Stimulated activated CD8-positive, alpha-beta memory T cell treated with anti-CD3 and anti-CD28 coated beads, Interleukin-4, amount 100 ng/mL, for 24 hours (primary cell): ENCODE data around the gene PDLIM5.
"Not testable (repeated sequence)": the region's sequence is repeated elsewhere in the genome, so short reads cannot be mapped to it uniquely, and the experiment has no call there.

Experiments used
- DNase-seq: peaks from one replicate; pipeline ENCODE4 v3.0.0-alpha.2; 2020; ENCODE audit warnings: low read depth

PDLIM5 gene

DNA sequence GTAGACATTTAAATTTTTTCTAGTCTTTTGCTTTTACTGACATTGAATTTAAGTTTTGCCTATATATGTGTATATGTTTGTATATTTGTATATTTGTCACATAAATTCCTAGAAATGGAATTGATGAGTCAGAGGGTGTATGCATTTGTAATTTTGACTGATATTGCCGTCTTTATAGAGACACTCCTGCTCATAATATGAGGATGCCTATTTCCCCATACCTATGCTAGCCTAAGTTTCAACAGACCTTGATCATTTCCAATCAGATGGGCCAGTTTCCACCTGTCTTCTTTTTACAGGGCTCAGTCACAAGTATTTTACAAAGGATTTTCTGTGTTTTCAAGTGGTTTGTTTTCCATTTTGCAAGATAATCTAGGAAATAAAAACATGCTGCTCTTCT is 10.8 kb downstream of the PDLIM5 start:
- DNase-seq = no peak

- no peak for DNase-seq
These were observed 12.0 kb downstream of the PDLIM5 start for GRCh38 chr4:94463771-94464170.

DNA sequence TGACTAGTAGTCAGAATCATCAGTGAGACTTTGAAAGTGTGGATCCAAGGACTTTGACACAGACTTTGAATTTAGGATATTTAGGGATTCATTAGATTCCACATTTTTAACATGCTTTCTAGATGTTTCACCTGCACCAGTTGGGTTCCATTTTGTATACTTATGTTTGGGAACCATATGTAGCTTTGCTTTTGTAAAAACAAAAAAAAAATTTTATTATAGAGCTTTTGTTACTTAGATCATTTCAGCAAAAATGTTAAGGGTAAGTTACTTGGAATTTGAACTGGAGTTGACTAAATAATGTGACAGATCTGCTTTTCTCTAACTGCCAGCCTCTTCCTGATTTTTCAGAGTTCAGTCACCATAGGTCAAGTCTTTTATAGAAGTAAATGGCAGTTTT is 14.6 kb downstream of the PDLIM5 start:
- no peak for DNase-seq

GRCh38 chr4:94466923-94467322 is 15.2 kb downstream of the PDLIM5 start:
- DNase-seq = no peak

- no peak for DNase-seq
These were observed 16.5 kb downstream of the PDLIM5 start for GRCh38 chr4:94468093-94468769.

DNA sequence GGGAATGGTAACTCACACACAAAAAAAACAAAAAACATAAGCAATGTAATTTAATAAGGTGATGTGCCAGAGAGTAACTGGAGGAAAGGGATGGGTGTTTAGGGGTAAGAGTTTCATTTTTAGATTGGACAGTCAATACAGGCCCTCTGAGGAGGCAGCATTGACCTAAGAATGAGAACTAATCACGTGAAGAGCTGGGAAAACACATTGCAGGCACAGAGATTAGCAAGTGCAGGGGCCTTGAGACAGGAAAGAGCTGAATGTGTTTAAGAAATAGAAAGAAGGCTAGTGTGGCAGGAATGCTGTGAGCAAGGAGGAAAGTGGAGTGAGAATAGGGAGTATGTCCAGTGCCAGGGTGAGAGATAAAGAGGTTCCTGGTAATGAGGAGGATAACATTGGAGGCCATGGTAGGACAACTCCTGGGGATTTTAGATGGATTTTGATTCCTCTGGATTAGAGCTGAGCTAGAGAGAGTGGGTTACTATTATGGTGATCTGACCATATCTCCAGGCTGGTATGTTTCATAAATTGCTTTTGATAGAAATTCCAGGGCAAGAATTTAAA is 17.6 kb downstream of the PDLIM5 start:
- DNase-seq = no peak

- DNase-seq = no peak
These were observed 18.4 kb downstream of the PDLIM5 start for GRCh38 chr4:94470132-94470531.

- DNase-seq = not testable (repeated sequence)
These were observed 19.0 kb downstream of the PDLIM5 start for GRCh38 chr4:94470782-94471181.

DNA sequence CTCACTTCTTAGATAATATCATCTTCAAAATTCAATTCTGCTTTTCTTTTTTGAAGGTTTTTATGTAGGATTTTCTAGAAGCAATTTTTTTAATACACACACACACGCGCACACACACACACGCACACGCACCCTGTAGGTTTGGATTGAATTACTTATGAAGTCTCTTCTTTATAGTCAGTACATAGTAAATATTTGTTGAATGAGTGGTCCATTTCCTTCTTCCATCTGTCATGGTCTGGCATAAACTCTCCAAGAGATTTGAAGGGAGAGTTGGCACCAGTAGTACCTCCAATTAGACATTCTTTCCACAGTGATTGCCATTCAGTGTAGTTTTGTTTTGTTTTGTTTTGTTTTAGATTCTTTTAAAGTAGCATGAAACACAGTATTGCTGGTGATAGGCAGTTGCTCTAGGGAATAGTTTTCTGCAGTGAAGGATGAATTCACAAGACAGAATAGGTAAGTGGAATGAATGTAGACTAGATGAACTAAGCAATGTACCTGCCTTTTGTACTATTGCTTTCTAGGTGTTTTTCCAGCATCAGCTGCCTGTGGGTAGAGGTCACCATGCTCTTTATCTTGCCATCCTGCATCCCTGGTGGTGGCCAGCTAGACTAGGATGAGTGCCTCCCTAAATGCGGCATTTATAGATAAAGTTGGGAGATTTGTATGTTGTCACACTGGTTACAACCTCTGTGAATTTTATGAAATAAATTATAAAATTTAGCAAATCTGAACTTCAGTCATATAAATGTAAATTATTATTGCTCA is 20.5 kb downstream of the PDLIM5 start:
- DNase-seq = no peak

GRCh38 chr4:94475050-94475449 is 23.3 kb downstream of the PDLIM5 start:
- no peak for DNase-seq

DNA sequence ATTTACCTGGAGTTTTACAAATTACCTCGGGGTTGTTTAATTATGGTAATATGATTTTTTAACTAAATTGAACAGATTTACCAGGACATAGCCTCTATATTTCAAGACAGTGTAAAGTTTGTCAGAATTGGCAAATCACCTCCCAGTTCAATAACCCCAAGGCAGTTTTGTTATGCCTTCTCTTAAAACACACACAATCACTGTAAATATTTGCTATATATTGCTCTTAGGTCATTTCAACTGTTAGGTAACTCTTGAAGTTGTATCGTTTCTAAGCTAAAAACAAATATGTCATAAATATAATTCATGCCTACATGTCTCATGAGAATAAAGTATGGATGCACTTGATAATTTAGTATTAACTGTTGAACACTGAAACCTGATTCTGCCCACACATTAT is 24.1 kb downstream of the PDLIM5 start:
- DNase-seq = no peak

- no peak for DNase-seq
These were observed 25.5 kb downstream of the PDLIM5 start for GRCh38 chr4:94477227-94477626.

- not testable (repeated sequence) for DNase-seq
These were observed 27.1 kb downstream of the PDLIM5 start for GRCh38 chr4:94478805-94479204.

DNA sequence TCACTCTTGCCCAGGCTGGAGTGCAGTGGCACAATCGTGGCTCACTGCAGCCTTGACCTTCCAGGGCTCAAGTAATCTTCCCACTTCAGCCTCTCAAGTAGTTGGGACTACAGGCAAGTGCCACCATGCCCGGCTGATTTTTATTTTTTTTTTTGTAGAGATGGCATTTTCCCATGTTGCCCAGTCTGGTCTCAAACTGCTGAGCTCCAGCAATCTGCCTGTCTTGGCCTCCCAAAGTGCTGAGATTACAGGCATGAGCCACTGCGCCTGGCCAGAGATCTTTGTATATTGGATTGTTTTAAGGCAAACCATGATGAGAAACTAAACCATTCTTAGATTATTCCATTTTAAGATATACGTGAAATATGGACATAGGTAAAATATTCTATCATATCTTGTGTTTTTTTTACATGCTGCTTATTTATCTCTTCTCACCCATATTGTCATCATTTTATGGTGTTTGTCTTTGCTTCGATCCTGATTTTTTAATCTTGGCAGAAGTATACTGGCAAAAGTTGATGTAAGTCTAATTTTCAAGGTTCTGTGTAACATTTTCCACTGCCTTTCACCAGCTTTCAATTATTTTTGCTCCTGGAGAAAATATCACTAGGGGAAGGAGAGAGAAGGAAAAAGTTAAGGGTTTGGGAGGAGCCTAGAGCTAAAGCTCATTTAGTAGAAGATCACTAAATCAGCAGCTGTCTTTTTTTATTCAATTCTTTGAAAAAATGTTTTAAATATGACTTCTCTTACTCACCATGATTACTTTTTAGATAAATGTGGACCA is 27.8 kb downstream of the PDLIM5 start:
- DNase-seq = no peak

DNA sequence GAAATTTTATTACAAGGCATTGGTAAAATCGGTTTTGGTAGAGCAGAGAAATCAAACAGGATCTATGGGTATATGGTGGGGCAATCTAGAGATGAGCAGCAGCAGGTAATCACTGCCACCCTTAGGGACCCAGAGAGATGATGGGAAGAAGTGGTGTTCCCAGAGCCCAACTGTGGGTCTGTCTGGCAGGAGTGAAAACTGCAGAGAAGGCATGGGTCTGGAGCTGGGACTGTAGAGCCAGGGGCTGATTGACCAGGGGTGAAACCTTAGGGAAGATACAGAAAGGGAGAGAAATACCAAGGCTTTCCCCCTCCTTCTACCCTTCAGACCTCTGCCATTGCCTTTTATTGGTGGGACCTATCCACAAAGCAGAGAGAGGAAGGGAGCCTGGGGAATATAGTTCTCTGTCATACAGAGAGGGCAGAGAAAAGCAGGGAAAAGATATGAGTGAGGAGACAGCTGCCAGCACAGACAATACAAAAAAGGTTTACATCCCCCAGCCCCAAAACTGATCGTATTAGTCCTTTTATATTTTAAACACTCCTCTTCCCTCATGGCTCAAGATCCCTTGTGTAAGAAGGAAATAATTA is 28.7 kb downstream of the PDLIM5 start:
- DNase-seq = no peak

- no peak for DNase-seq
These were observed 32.2 kb downstream of the PDLIM5 start for GRCh38 chr4:94483895-94484294.

GRCh38 chr4:94484818-94485217 is 33.1 kb downstream of the PDLIM5 start:
- DNase-seq = no peak

DNA sequence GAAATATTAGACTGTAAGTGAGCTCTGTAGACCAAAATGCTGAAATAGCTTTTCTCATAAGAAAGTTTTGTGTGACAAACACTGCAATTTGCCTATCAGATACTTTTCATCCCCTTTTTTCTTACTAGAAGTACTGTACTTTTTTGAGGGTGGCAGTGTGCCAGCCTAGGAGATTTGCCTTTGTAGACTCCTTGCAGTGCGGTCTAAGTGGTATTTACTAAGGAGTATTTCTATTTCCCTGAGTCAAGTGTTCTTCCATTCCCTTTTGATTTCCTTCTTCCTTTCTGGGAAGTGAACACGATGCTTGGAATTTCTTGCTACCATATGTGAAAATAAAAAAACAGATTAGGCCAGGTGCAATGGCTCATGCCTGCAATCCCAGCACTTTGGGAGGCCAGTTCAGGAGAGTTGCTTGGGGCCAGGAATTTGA is 34.6 kb downstream of the PDLIM5 start:
- no peak for DNase-seq

- DNase-seq = no peak
These were observed 36.9 kb downstream of the PDLIM5 start for GRCh38 chr4:94488670-94489069.

DNA sequence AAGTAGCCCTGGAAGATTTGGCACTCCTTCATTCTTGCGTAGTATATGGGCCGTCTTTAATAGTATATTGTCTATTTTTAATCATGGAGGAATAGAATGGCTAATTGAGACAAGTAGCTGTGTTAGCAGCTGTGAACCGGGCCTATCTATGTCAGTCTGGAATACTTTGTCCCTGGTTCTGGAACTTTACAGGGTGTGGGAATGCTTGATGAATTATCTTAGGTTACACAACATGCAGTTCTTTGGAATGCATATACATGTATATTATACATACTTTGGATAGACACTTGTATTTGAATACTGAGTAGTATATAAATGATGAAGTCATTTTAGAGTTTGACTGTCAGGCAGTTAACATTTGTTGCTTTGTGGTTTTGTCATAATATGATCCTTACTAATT is 37.4 kb downstream of the PDLIM5 start:
- DNase-seq = no peak

DNA sequence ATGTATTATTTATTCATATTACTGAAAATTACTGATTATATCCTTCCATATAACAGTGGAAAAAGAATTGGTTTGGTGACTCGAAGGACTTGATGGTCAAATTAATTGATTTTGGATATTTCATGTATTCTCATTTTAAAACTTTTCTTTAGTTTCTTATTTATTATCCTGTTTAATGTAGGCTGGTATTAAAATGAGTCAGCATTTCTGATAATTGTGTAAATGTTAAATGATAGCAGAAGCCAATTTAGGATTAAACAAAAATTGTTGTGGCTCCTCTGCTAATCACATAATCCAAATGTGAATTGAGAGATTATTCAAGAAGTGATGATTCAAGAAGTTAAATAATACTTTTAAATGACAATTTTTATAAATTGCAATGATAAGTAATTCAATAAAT is 38.7 kb downstream of the PDLIM5 start:
- no peak for DNase-seq

DNA sequence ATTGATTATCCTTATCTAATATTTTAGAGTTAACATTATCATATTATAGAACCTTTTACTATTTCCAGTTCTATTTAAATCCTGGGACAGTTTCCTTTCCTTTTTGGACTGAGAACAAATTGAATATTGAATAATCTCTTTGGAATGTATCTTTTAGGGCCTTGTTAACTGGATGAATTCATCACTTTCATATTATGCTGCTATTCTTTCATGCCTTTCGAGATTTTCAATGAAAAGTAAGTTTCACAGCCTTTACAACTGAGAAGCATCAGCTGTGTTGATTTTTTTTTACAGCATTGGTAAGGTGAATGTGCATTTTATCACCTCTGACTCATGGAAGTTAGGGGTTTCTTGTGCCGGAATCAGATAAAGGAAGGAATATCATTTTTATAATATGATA is 39.6 kb downstream of the PDLIM5 start:
- DNase-seq = no peak
